HepG2 (cell line): ENCODE measurements around the gene PTHLH. TPM values are rescaled to one million over a fixed set of nuclear protein-coding genes. Genes with fewer than 3 reads are reported as not detected.

Experiments
- ATAC-seq: fragments of 200-7000 bp; cut with Tn5 transposase; 3 replicates; pipeline ENCODE4 v1.9.1; 2020; ENCODE audit warnings: mild to moderate bottlenecking, moderate library complexity
- BruUV-seq: library from RNA; stranded (reverse); fragments of 400-500 nt; replicated peaks from 2 replicates; lab custom pipeline; 2021; lab: Mats Ljungman, UMichigan
- CTCF ChIA-PET: fragments of 300-600 bp; formaldehyde crosslinking; extraction: SDS; loops from one replicate; lab custom pipeline; 2021; ENCODE audit warnings: low total read pairs, inconsistent platforms, low intra/inter-chr PET ratio; lab: Yijun Ruan, JAX
- POLR2A ChIA-PET: fragments of 350-600 bp; sonication (Branson Sonifier 250); formaldehyde crosslinking; loops from one replicate; lab custom pipeline; 2020; ENCODE audit warnings: antibody characterized with exemption, inconsistent platforms; lab: Yijun Ruan, JAX
- DNase-seq: peaks from one replicate; pipeline ENCODE4 v3.0.0-alpha.2; 2015; ENCODE audit warnings: low spot score
- FAIRE-seq: peaks from 3 replicates; lab custom pipeline; 2011; peaks lifted over from hg19 to GRCh38; lab: Jason Lieb, UNC
- H2AFZ ChIP-seq: one replicate; pipeline ENCODE4 v1.6.1; 2011; ENCODE audit warnings: low read length, inconsistent platforms
- H3K27ac ChIP-seq: fragments of 300-600 bp; 3 replicates; pipeline ENCODE4 v1.8.0; 2011; ENCODE audit warnings: mixed run types, mild to moderate bottlenecking, mixed read lengths, low read length, inconsistent platforms; ENCODE audit not compliant: insufficient read depth; ENCODE audit errors: extremely low read length
- H3K27me3 ChIP-seq, 2 experiments: fragments of 200-600 bp in 1 of 2; 2 replicates in 1 of 2; 3 replicates in 1 of 2; pipeline versions ENCODE4 v1.6.0 to v1.8.0; 2011; ENCODE audit warnings: low read length in 2 of 2, mild to moderate bottlenecking in 2 of 2, moderate library complexity in 2 of 2, inconsistent platforms in 1 of 2; ENCODE audit not compliant: insufficient read depth in 2 of 2, control insufficient read depth in 1 of 2
- H3K36me3 ChIP-seq, 2 experiments: fragments of 200-600 bp in 1 of 2; replicated peaks in 1 of 2; 2 replicates in 1 of 2; 3 replicates in 1 of 2; pipeline versions ENCODE4 v1.5.1 to v1.8.0; 2011; ENCODE audit warnings: low read length in 2 of 2, inconsistent platforms in 1 of 2; ENCODE audit not compliant: insufficient read depth in 2 of 2, control insufficient read depth in 1 of 2
- H3K4me1 ChIP-seq: 2 replicates; pipeline ENCODE4 v1.5.1; 2012; ENCODE audit warnings: low read length, inconsistent platforms; ENCODE audit not compliant: insufficient read depth
- H3K4me2 ChIP-seq: 2 replicates; pipeline ENCODE4 v1.6.0; 2011; ENCODE audit warnings: low read depth, low read length, inconsistent platforms
- H3K4me3 ChIP-seq, 3 experiments: fragments of 200-600 bp in 1 of 3; sonication (generic), shearing (Covaris generic) in 1 of 3; replicated peaks in 1 of 3; 2 replicates each; pipeline ENCODE4 v1.5.1; 2011 to 2016; ENCODE audit warnings: low read length in 3 of 3, inconsistent platforms in 2 of 3, low read depth in 2 of 3, mild to moderate bottlenecking in 2 of 3, control low read depth in 1 of 3, mixed read lengths in 1 of 3; ENCODE audit not compliant: insufficient read depth in 1 of 3
- H3K79me2 ChIP-seq: one replicate; pipeline ENCODE4 v1.6.1; 2011; ENCODE audit warnings: low read length, inconsistent platforms; ENCODE audit not compliant: insufficient read depth
- H3K9ac ChIP-seq: 2 replicates; pipeline ENCODE4 v1.6.0; 2011; ENCODE audit warnings: mild to moderate bottlenecking, low read depth, low read length, inconsistent platforms; ENCODE audit not compliant: insufficient read depth
- H3K9me3 ChIP-seq: 2 replicates; pipeline ENCODE4 v1.5.1; 2012; ENCODE audit warnings: mild to moderate bottlenecking, low read length
- H4K20me1 ChIP-seq: 2 replicates; pipeline ENCODE4 v1.6.0; 2011; ENCODE audit warnings: inconsistent platforms, mild to moderate bottlenecking, low read length, moderate library complexity; ENCODE audit not compliant: insufficient read depth
- AGO2 ChIP-seq: fragments of 200-400 bp; formaldehyde crosslinking; optimal IDR thresholded peaks from 2 replicates; pipeline ENCODE3; 2017; ENCODE audit warnings: mild to moderate bottlenecking, low read depth, low read length, moderate library complexity
- ARNT2 ChIP-seq: sonication (generic); formaldehyde crosslinking; IDR thresholded peaks from 2 replicates; pipeline ENCODE4 v1.8.0; 2022; ENCODE audit warnings: mild to moderate bottlenecking, low read depth, missing genetic modification reagents, moderate library complexity
- GABPA ChIP-seq, 2 experiments: IDR thresholded peaks; 2 replicates each; pipeline ENCODE4 v1.6.1; 2011 to 2016; ENCODE audit warnings: low read depth in 2 of 2, low read length in 1 of 2, missing biosample characterization in 1 of 2, missing genetic modification characterization in 1 of 2
- JARID2 ChIP-seq: sonication (generic); formaldehyde crosslinking; IDR thresholded peaks from 2 replicates; pipeline ENCODE4 v1.8.1; 2023; ENCODE audit warnings: missing genetic modification reagents, inconsistent platforms; ENCODE audit not compliant: insufficient replicate concordance
- MBNL3 ChIP-seq: fragments of 250-450 bp; sonication (Bioruptor Pico); conservative IDR thresholded peaks from 2 replicates; pipeline ENCODE4 v1.8.0; 2022; ENCODE audit warnings: mild to moderate bottlenecking, inconsistent platforms
- RFX3 ChIP-seq: IDR thresholded peaks from 2 replicates; pipeline ENCODE4 v1.6.1; 2016; ENCODE audit warnings: missing biosample characterization, missing genetic modification reagents
- ZBTB8A ChIP-seq: sonication (generic); formaldehyde crosslinking; IDR thresholded peaks from 2 replicates; pipeline ENCODE4 v1.4.0; 2020; ENCODE audit warnings: mild to moderate bottlenecking, low read depth, missing genetic modification reagents, borderline replicate concordance
- ZFP90 ChIP-seq: sonication (generic); formaldehyde crosslinking; IDR thresholded peaks from 2 replicates; pipeline ENCODE4 v1.8.0; 2022; ENCODE audit warnings: missing genetic modification reagents, mild to moderate bottlenecking, inconsistent platforms, borderline replicate concordance
- ZNF280B ChIP-seq: sonication (generic); formaldehyde crosslinking; IDR thresholded peaks from 2 replicates; pipeline ENCODE4 v1.5.0; 2020; ENCODE audit warnings: missing genetic modification reagents, mild to moderate bottlenecking, borderline replicate concordance
- ZNF331 ChIP-seq: sonication (generic); formaldehyde crosslinking; IDR thresholded peaks from 2 replicates; pipeline ENCODE4 v1.4.0; 2020; ENCODE audit warnings: missing genetic modification reagents
- in situ Hi-C: cut with HindIII; loops from 2 replicates; pipeline ENCODE4 v1.10.0; 2017; ENCODE audit warnings: low pct_unique_long_range_greater_than_20kb; ENCODE audit not compliant: extremely low pct_ligation_motif_present
- intact Hi-C: fragments of 100-400 bp; cut with micrococcal nuclease; formaldehyde crosslinking; loops from one replicate; pipeline ENCODE4 v1.10.0; 2022; ENCODE audit not compliant: unreplicated experiment
- polyA plus RNA-seq, 8 experiments: library from polyadenylated mRNA; depleted of rRNA in 3 of 8; stranded (reverse) in 7 of 8; unstranded in 1 of 8; fragments of >200 nt; fragmentation: Illumina TruSeq in 4 of 8; extraction: Trizol in 4 of 8; gene quantifications; 2 replicates each; pipeline versions ENCODE4 v1.2.1 to v1.2.3, GENCODE V29; 2011 to 2016; ENCODE audit warnings: low read depth in 4 of 8, missing spikeins in 1 of 8, mixed read lengths in 1 of 8; ENCODE audit not compliant: insufficient read depth in 1 of 8
- total RNA-seq, 5 experiments: library from RNA; depleted of rRNA; stranded (reverse); fragments of >200 nt; fragmentation: Illumina TruSeq; extraction: Trizol; gene quantifications; 2 replicates each; pipeline ENCODE4 v1.2.3, GENCODE V29; 2016; ENCODE audit warnings: low read depth in 1 of 5

Gene PTHLH
- total and polyA plus RNA-seq, 2 of the 13 experiments (the other 11 are each of a cell fraction or from before 2014, with no cell fraction given), result 0.22 TPM; not detected in 1

- TF ChIP-seq ZNF280B (CRISPR knock-in tag) (no peak), MBNL3 (CRISPR knock-in tag) (no peak), JARID2 (CRISPR knock-in tag) (no peak)
- TF ChIP-seq, all 625 proteins: peak for 0
These were observed 9.3 kb upstream of the PTHLH start (continued) for GRCh38 chr12:27981874-27982273.

GRCh38 chr12:27979145-27979544, 6.6 kb upstream of the PTHLH start:
- POLR2A ChIA-PET, result no interaction called here
- in situ Hi-C loops, result no loop called here
- no peaks in the 10 kb centered on the region for H3K36me3 ChIP-seq
- TF ChIP-seq AGO2 (no peak), ZBTB8A (CRISPR knock-in tag) (no peak), RFX3 (CRISPR knock-in tag) (no peak), GABPA (IDR thresholded peaks at IDR 0.05; ENCODE audit: low read depth, low read length) (no peak), GABPA (CRISPR knock-in tag; IDR thresholded peaks at IDR 0.05; ENCODE audit: low read depth) (no peak), ZFP90 (CRISPR knock-in tag) (no peak), ZNF331 (no peak), ARNT2 (no peak)
- TF ChIP-seq, all 625 proteins: peak for 0
- Histone ChIP-seq H3K9ac (no peak overlapping the region), H3K4me1 (no peaks in the 10 kb centered on the region), H4K20me1 (no peaks in the 10 kb centered on the region), H3K4me2 (no peak overlapping the region), H3K27me3 (peaks cover 0 to 23% of the 10 kb centered on the region in 2 experiments; a peak in 4 of 5 replicates), H3K79me2 (no peaks in the 10 kb centered on the region), H3K27ac (no peak overlapping the region), H3K4me3 (no peak overlapping the region), H2AFZ (no peak overlapping the region), H3K9me3 (no peaks in the 10 kb centered on the region)
- CTCF ChIA-PET, result no interaction called here
- intact Hi-C loops, result loop anchor here (10.0 kb wide), 1 partner anchor 896 kb away; no protein-coding TSS in a partner anchor
- DNase-seq (no peak), FAIRE-seq (no peak), ATAC-seq (no peak)
- BruUV-seq, result no TSS peak
